Measurements from ENCODE around the gene METTL9.

- TF ChIP-seq CTCF (IDR thresholded peaks at IDR 0.05) (no peak), POLR2A (IDR thresholded peaks at IDR 0.05) (no peak)
Measured at GRCh38 chr16:21651515-21651914, 52.1 kb downstream of the METTL9 start.

Measured in Peyer's patch (tissue), 4 donors.